ENCODE measurements around the gene RDH8. TPM values are rescaled to one million over a fixed set of nuclear protein-coding genes. Genes with fewer than 3 reads are reported as not detected.

RDH8 gene
- total and polyA plus RNA-seq, 3 donors from 2014 or later, result 1.7 to 3.7 TPM; not detected in 1

DNA sequence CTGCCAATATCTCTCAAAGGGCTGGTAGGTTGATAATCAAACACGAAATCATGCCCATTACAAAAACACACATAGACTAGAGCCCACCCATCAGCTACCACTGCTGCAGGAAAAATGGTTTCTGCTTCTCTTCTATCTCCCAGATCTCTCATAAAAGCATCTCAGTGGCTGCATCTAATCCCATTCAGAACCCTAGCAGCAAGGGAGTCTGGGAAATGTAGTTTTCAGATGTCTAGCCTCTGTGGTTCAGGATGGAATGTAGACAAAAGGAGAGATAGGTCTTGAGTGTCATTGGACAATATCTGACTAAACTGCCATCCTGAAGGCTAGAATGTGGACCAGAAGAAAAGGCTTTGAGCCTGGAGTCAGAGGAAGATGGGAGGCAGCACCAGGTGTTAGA is 32.1 kb downstream of the RDH8 start:
- H3K9me3 ChIP-seq, result no peaks in the 10 kb centered on the region
- 50 to 75% methylated on average over 1 of the region's 1 CpG for WGBS, 2 donors
- no peak for TF ChIP-seq POLR2A (IDR thresholded peaks at IDR 0.05)
- TF ChIP-seq, protein P1, sequence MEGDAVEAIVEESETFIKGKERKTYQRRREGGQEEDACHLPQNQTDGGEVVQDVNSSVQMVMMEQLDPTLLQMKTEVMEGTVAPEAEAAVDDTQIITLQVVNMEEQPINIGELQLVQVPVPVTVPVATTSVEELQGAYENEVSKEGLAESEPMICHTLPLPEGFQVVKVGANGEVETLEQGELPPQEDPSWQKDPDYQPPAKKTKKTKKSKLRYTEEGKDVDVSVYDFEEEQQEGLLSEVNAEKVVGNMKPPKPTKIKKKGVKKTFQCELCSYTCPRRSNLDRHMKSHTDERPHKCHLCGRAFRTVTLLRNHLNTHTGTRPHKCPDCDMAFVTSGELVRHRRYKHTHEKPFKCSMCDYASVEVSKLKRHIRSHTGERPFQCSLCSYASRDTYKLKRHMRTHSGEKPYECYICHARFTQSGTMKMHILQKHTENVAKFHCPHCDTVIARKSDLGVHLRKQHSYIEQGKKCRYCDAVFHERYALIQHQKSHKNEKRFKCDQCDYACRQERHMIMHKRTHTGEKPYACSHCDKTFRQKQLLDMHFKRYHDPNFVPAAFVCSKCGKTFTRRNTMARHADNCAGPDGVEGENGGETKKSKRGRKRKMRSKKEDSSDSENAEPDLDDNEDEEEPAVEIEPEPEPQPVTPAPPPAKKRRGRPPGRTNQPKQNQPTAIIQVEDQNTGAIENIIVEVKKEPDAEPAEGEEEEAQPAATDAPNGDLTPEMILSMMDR (IDR thresholded peaks at IDR 0.05), result no peak

DNA sequence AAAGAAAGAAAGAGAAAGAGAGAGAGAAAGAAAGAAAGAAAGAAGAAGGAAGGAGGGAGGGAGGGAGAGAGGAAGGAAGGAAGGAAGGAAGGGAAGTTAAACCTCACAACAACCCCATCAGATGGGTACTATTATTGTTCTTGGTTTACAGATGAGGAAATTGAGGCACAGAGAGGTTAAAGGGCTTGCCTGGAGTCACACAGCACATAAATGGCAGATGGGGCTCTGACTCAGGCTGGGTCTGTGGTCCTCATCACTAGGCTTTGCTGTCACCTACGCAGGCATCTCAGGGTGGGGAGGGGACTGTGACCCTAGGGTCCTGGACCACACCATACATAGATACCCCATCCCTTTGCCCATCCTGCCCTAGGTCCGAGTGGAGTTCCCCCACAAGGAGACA is 36.3 kb downstream of the RDH8 start:
- H3K4me1 ChIP-seq, result no peaks in the 10 kb centered on the region
- H3K36me3 ChIP-seq (ENCODE audit: low read depth, missing control alignments), result no peaks in the 10 kb centered on the region
- no peak overlapping the region for H3K4me3 ChIP-seq
- no peaks in the 10 kb centered on the region for H3K27me3 ChIP-seq
- no peak overlapping the region for H3K27ac ChIP-seq
- no peak for DNase-seq
- intact Hi-C loops (cut with DNase I; ENCODE audit: low total_unique reads), result no loop called here
- 49 to 67% methylated on average over 2 of the region's 2 CpGs for WGBS, 2 donors
- TF ChIP-seq POLR2A (IDR thresholded peaks at IDR 0.05), result no peak
- TF ChIP-seq, protein P1 (IDR thresholded peaks at IDR 0.05), result no peak
- no peaks in the 10 kb centered on the region for H3K9me3 ChIP-seq

More for the DNA sequence above, 32.1 kb downstream of the RDH8 start:
- no peaks in the 10 kb centered on the region for H3K27me3 ChIP-seq
- intact Hi-C loops (cut with DNase I; ENCODE audit: low total_unique reads), result no loop called here
- no peak for DNase-seq
- no peaks in the 10 kb centered on the region for H3K4me1 ChIP-seq
- no peaks in the 10 kb centered on the region for H3K36me3 ChIP-seq (ENCODE audit: low read depth, missing control alignments)
- H3K4me3 ChIP-seq, result no peak overlapping the region
- no peak overlapping the region for H3K27ac ChIP-seq

DNA sequence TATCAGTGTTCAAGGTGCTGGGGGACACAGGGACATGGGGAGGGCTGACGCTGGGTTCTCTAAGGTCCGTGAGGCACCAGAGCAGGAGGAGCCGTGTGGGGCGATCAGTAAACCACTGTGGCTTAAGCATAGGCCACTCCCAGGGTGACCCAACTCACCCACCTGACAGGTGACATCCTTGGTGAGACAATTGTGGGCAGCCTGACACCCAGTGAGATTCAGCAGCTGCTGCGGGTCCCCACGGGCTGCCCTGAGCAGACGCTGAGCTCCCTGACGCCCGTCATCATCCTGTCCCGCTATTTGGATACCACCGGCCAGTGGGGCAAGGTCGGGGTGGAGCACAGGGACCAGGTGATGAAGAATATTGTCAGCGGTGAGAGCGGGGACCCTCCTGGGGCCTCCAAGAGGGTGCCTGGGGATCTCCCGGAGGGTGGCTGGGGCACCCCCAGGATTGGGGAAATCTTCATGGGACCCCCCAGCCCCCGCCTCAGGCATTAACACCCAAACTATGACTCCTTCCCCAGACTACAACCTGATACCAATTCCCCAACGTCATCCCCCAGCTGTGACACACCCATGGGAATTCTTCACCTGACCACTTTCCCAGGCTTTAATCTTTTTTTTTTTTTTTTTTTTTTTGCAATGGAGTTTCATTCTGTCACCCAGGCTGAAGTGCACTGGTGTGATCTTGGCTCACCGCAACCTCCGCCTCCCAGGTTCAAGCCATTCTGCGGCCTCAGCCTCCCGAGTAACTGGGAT is 39.5 kb downstream of the RDH8 start:
- Histone ChIP-seq H3K36me3 (ENCODE audit: low read depth, missing control alignments) (no peaks in the 10 kb centered on the region), H3K27me3 (no peaks in the 10 kb centered on the region), H3K27ac (no peak overlapping the region), H3K9me3 (no peaks in the 10 kb centered on the region), H3K4me3 (no peak overlapping the region), H3K4me1 (no peaks in the 10 kb centered on the region)
- 78 to 83% methylated on average over 19 to 21 of the region's 21 CpGs for WGBS, 2 donors
- no peak for TF ChIP-seq POLR2A (IDR thresholded peaks at IDR 0.05)
- TF ChIP-seq, protein P1 (IDR thresholded peaks at IDR 0.05), result no peak
- no peak for DNase-seq
- intact Hi-C loops (cut with DNase I; ENCODE audit: low total_unique reads), result no loop called here

DNA sequence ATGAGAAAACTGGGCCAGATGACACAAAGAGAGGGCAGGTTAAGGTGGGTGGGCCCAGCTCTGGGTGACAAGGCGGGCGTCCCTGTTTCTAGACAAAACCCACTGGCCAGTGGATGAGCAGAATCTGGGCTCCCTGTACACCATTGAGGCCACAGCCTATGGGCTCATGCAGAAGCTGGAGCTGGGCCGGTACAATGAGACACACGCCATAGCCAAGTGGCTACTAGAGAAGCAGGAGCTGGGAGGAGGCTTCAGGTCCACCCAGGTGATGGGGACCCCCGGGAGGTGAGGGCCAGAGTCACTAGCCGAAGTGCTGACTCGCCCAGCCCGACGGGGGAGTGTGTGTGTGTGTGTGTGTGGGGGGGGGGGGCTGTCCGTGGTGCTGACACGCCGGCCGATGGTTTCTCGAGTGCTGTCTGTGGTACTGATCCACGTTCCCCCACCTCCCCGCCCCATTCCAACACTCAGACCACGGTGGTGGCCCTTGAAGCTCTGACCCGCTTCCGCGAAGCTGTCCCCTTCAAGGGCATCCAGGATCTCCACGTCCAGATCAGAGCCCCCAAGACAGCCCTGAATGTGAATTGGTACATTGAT is 48.5 kb downstream of the RDH8 start:
- no peaks in the 10 kb centered on the region for H3K36me3 ChIP-seq (ENCODE audit: low read depth, missing control alignments)
- TF ChIP-seq POLR2A (IDR thresholded peaks at IDR 0.05), result no peak
- TF ChIP-seq, protein P1 (IDR thresholded peaks at IDR 0.05), result no peak
- intact Hi-C loops (cut with DNase I; ENCODE audit: low total_unique reads), result no loop called here
- no peaks in the 10 kb centered on the region for H3K4me1 ChIP-seq
- no peaks in the 10 kb centered on the region for H3K9me3 ChIP-seq
- no peak overlapping the region for H3K27ac ChIP-seq
- no peaks in the 10 kb centered on the region for H3K27me3 ChIP-seq
- no peak overlapping the region for H3K4me3 ChIP-seq
- WGBS, 2 donors, result 27 to 44% methylated on average over 10 to 21 of the region's 21 CpGs
- no peak for DNase-seq
